IPS-NIHi11 (cell line): ENCODE results near the gene PCMT1.

Source experiments
- DNase-seq: peaks from one replicate; pipeline ENCODE4 v3.0.0; 2012; ENCODE audit warnings: mixed read lengths, low spot score

PCMT1 gene

DNA sequence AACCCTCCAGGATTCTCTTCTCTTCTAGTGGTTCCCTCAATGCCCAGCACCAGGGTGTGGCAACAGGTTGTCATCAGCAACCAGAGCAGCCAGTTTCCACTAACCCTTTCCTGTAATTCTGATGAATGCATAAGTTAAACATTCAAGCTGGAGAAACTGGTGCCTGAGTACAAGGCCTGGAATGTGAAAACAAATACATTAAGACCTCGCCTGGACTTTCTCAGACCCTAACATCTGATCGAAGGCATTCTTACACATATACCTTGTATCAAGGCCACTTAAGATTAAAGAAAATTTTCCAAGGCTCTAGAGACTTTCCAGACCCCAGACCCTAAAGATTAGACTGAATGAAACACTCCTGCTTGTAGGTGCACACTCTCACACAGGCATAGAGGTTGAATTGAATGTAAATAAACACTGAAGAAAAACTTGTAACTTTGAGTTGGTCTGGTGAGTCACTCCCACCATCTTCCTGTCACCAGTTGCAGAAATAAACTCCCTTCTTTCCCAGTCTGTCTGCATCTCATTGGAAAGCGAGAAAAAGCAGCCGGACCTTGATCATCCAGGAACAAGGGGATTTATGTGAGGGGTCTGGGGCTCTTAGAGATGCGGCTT is 105.6 kb downstream of the PCMT1 start:
- no peak for DNase-seq

DNA sequence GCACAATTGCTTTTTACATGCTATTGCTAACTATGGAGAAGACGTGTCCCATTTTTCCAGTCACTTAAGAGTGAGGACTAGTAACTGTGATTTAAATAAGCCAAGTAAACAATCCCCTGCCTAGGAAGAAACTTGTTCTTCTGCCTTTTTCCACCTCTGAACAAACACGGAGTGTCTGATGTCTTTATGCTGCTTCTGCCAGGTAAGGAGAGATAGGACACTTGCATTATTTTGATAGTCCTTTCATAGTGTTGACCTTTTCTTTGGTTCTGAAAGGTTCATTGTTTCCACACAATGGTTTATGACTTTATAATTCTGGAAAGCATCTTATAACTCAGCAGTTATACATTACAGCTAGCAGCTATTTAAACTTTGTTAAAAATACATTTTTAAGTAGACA is 106.2 kb downstream of the PCMT1 start:
- DNase-seq, result no peak

DNA sequence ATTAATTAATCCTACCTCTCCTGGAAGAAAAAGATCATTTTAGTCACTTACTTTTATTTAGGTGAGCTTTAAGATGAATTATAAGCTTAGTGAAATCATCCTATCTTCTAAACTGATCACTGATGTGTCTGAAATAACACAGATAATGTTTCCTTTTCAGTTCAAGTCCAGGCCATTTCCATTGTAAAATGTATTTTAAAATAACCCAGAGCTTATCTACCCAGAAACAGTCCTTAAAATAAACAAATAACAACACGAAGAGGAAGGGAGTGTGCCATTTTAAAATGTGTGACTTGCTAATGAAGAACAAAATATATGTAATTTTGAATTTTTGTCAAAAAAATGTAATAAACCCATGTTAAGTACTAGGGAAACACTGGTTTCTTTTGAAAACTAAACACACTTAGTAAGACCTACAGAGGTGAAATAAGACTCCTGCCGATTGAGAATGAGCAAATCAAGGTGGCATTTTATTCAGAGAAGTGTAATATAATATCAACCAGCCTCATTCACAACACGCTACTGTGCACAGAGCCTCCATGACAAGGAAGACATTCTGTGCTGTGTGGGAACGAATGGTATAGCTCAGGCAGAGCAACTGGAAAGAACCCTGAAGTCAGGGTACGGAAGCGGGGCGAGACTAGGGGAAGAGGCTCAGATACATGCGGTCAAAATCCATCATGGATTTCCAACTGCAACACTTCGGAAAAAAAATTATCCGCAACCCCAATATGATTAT is 106.9 kb downstream of the PCMT1 start:
- no peak for DNase-seq

DNA sequence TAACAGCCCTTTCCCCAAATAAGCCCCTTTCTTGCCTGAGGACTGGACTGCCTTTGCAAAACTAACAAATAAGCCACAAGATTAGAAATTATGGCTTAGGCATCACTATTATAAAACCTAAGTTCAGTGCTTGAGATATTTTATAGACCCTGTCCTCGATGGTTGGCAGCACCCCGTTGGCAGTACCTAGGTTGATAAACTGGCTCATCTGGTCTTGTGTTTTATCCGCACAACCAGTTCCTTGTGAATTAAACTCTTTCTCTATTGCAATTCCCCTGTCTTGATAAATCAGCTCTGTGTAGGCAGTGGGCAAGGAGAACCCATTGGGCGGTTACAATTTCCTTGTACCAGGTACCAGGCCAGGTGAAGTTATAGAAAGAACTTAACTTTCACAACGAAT is 108.0 kb downstream of the PCMT1 start:
- no peak for DNase-seq

DNA sequence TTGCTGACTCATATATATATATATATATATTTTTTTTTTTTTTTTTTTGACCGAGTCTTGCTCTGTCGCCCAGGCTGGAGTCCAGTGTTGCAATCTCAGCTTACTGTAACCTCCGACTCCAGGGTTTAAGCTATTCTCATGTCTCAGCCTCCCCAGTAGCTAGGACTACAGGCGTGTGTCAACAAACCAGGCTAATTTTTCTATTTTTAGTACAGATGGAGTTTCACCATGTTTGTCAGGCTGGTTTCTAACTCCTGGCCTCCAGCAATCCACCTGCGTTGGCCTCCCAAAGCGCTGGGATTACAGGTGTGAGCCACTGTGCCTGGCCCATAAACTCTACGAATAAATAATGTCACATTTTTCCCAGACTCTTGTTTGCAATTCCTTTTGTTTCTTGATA is 109.8 kb downstream of the PCMT1 start:
- DNase-seq, result no peak

DNA sequence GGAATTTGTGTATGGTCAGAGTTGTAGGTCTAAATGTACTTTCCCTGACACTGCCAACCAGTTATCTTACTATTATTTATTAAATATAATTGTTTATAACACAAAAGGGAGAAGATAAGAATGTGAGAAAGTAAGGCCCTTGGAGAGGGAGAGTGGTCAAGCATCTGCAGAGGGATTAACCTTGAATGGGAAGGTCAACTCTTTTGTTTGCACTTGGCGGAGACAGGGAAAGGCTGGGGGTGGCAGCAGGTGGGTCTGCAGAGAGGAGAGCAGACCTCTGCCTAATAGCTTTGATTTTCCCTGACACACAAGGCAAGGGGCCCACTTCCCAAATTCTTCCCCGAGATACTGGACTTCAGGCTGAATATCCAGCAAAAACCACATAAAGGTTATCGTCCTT is 110.4 kb downstream of the PCMT1 start:
- DNase-seq, result no peak

DNA sequence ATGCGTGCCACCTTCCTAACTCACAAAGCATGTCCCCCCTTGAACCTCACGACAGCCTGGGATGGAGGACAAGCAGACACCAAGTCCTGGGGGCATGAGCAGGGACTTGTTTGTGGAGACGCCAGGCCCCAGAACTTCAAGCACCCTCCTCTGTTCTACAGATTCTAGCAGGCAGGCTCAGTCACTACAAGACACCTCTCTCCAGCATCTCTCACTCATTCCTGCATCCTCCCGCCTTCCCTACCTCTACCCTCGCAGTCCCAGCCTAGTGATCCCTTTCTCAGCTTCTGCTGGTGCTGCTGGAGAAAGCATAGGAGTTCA is 110.9 kb downstream of the PCMT1 start:
- no peak for DNase-seq
